Cardiac muscle cell (in vitro differentiated cells and primary cell): ENCODE data around the gene RYR3. TPM values are rescaled to one million over a fixed set of nuclear protein-coding genes. Genes with fewer than 3 reads are reported as not detected.

ENCODE experiments used
- DNase-seq, 2 donors: peaks; one replicate each; pipeline versions ENCODE4 v3.0.0 to v3.0.0-alpha.2; 2010 to 2017; ENCODE audit warnings: low read depth in 1 of 2, low spot score in 1 of 2
- H3K27ac ChIP-seq: fragments of 200-600 bp; sonication (generic); 2 replicates; pipeline ENCODE4 v1.5.1; 2016
- H3K27me3 ChIP-seq: fragments of 200-600 bp; sonication (generic); 2 replicates; pipeline ENCODE4 v1.6.0; 2016; ENCODE audit warnings: control low read depth
- H3K36me3 ChIP-seq: fragments of 200-600 bp; sonication (generic); 2 replicates; pipeline ENCODE4 v1.5.1; 2016; ENCODE audit warnings: control low read depth
- H3K4me1 ChIP-seq: fragments of 200-600 bp; sonication (generic); 2 replicates; pipeline ENCODE4 v1.8.1; 2017; ENCODE audit warnings: low read depth, mild to moderate bottlenecking, mixed run types
- H3K4me3 ChIP-seq: fragments of 200-600 bp; sonication (generic); 2 replicates; pipeline ENCODE4 v1.5.1; 2016; ENCODE audit warnings: mild to moderate bottlenecking
- H3K9me3 ChIP-seq: fragments of 200-600 bp; sonication (generic); 2 replicates; pipeline ENCODE4 v1.5.1; 2017; ENCODE audit warnings: low read depth, mild to moderate bottlenecking, control low read depth
- CTCF ChIP-seq: IDR thresholded peaks from 2 replicates; pipeline ENCODE4 v1.5.1; 2012; ENCODE audit warnings: low read depth, mild to moderate bottlenecking, low read length
- polyA plus RNA-seq: library from polyadenylated mRNA; unstranded; fragments of >200 nt; fragmentation: Nextera tagmentation; extraction: Ambion mirVana; gene quantifications from 2 replicates; pipeline ENCODE4 v1.2.1, GENCODE V29; 2016
- total RNA-seq: library from RNA; depleted of rRNA; stranded (reverse); fragments of >200 nt; gene quantifications from 2 replicates; pipeline ENCODE4 v1.2.3, GENCODE V29; 2016

RYR3 gene
- total and polyA plus RNA-seq, 2 experiments from 2014 or later: 0.39 to 0.54 TPM

- no peak for DNase-seq
- Histone ChIP-seq H3K4me1 (no peaks in the 10 kb centered on the region), H3K27me3 (no peaks in the 10 kb centered on the region), H3K4me3 (no peak overlapping the region), H3K36me3 (no peaks in the 10 kb centered on the region), H3K9me3 (no peaks in the 10 kb centered on the region), H3K27ac (no peak overlapping the region)
- no peak for TF ChIP-seq CTCF
Observed at GRCh38 chr15:33357845-33358244, 47.1 kb downstream of the RYR3 start.

GRCh38 chr15:33358306-33358705 is 47.5 kb downstream of the RYR3 start:
- no peak for TF ChIP-seq CTCF
- no peak overlapping the region for H3K27ac ChIP-seq
- H3K4me3 ChIP-seq: no peak overlapping the region
- H3K4me1 ChIP-seq: no peaks in the 10 kb centered on the region
- no peaks in the 10 kb centered on the region for H3K36me3 ChIP-seq
- no peaks in the 10 kb centered on the region for H3K9me3 ChIP-seq
- no peaks in the 10 kb centered on the region for H3K27me3 ChIP-seq
- no peak for DNase-seq

- H3K4me3 ChIP-seq: no peak overlapping the region
- H3K27me3 ChIP-seq: no peaks in the 10 kb centered on the region
- H3K36me3 ChIP-seq: no peaks in the 10 kb centered on the region
- DNase-seq: no peak
- H3K27ac ChIP-seq: no peak overlapping the region
- H3K4me1 ChIP-seq: no peaks in the 10 kb centered on the region
- H3K9me3 ChIP-seq: no peaks in the 10 kb centered on the region
- no peak for TF ChIP-seq CTCF
Observed at GRCh38 chr15:33360886-33361285, 50.1 kb downstream of the RYR3 start.

GRCh38 chr15:33369941-33370622 is 59.3 kb downstream of the RYR3 start:
- Histone ChIP-seq H3K27ac (no peak overlapping the region), H3K36me3 (no peaks in the 10 kb centered on the region), H3K9me3 (no peaks in the 10 kb centered on the region), H3K4me1 (peaks cover 5% of the 10 kb centered on the region), H3K4me3 (no peak overlapping the region), H3K27me3 (no peaks in the 10 kb centered on the region)
- DNase-seq: no peak
- no peak for TF ChIP-seq CTCF

- Histone ChIP-seq H3K27me3 (no peaks in the 10 kb centered on the region), H3K36me3 (no peaks in the 10 kb centered on the region), H3K9me3 (no peaks in the 10 kb centered on the region), H3K27ac (no peak overlapping the region), H3K4me1 (peaks cover 5% of the 10 kb centered on the region), H3K4me3 (no peak overlapping the region)
- DNase-seq: no peak
- TF ChIP-seq CTCF: no peak
Observed at GRCh38 chr15:33370623-33371020, 59.9 kb downstream of the RYR3 start.
